ENCODE results near the gene SYNGAP1.

GRCh38 chr6:33391278-33391921 lies 28.5 kb upstream of the SYNGAP1 start, which contains the start of gene KIFC1:
- no peak for TF ChIP-seq REST (IDR thresholded peaks at IDR 0.05; ENCODE audit: insufficient read depth in 1 of 2, low read depth in 2 of 2, low read length in 1 of 2)
- peak; percentile 99 for TF ChIP-seq CTCF (IDR thresholded peaks at IDR 0.05)

Measured in Panc1 (cell line).